ENCODE results near the gene TPRG1L. TPM values are rescaled to one million over a fixed set of nuclear protein-coding genes. Genes with fewer than 3 reads are reported as not detected.

Gene TPRG1L
- total and polyA plus RNA-seq, 2 experiments from 2014 or later: 6.2 to 20.3 TPM

GRCh38 chr1:3631320-3632260, 6.8 kb downstream of the TPRG1L start:
- DNase-seq (ENCODE audit: low spot score): no peak
- Mint-ChIP-seq H3K9me3 (no peaks in the 10 kb centered on the region), H3K27ac (peak overlapping the region; percentile 44; the same call in 1 of the 2 replicates), H3K27me3 (ENCODE audit: insufficient read depth, low read depth, poor library complexity) (peaks cover 7% of the 10 kb centered on the region), H3K4me3 (no peak overlapping the region; the same call in 2 of the 3 replicates), H3K36me3 (ENCODE audit: low read depth) (peaks cover 51% of the 10 kb centered on the region), H3K4me1 (peaks cover 3% of the 10 kb centered on the region)
- Histone ChIP-seq H3F3A (replicated peaks; ENCODE audit: low read depth) (no peaks in the 10 kb centered on the region; the same call in 1 of the 2 replicates), H3K4me2 (no peak overlapping the region), H3K79me2 (replicated peaks; ENCODE audit: insufficient read depth) (no peaks in the 10 kb centered on the region), H3K4me1 (ENCODE audit: insufficient read depth) (no peaks in the 10 kb centered on the region), H3K27ac (ENCODE audit: low read depth) (0 out of 2 replicates have a peak overlapping the region, but pooled peaks have one; percentile 50), H3K9me2 (ENCODE audit: insufficient read depth) (no peaks in the 10 kb centered on the region), H4K20me1 (replicated peaks; ENCODE audit: insufficient read depth) (peaks cover 3% of the 10 kb centered on the region; the same call in 1 of the 2 replicates), H3K36me3 (ENCODE audit: insufficient read depth) (peaks cover 7% of the 10 kb centered on the region; the same call in 1 of the 2 replicates), H3K4me3 (no peak overlapping the region), H3K27me3 (ENCODE audit: insufficient read depth) (no peaks in the 10 kb centered on the region), H2AFZ (no peak overlapping the region)
- TF ChIP-seq REST (IDR thresholded peaks at IDR 0.05; ENCODE audit: unreplicated experiment) (no peak), ZNF114 (CRISPR knock-in tag; IDR thresholded peaks at IDR 0.05) (no peak), ZNF331 (CRISPR knock-in tag; IDR thresholded peaks at IDR 0.05; ENCODE audit: low read depth) (no peak), EZH2phosphoT487 (IDR thresholded peaks at IDR 0.05; ENCODE audit: unreplicated experiment) (no peak), CTCF (conservative IDR thresholded peaks at IDR 0.05; ENCODE audit: low read depth in 2 of 2) (no peak)
- TF ChIP-seq, protein P1, sequence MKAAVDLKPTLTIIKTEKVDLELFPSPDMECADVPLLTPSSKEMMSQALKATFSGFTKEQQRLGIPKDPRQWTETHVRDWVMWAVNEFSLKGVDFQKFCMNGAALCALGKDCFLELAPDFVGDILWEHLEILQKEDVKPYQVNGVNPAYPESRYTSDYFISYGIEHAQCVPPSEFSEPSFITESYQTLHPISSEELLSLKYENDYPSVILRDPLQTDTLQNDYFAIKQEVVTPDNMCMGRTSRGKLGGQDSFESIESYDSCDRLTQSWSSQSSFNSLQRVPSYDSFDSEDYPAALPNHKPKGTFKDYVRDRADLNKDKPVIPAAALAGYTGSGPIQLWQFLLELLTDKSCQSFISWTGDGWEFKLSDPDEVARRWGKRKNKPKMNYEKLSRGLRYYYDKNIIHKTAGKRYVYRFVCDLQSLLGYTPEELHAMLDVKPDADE (IDR thresholded peaks at IDR 0.05): no peak
- TF ChIP-seq, protein P2, sequence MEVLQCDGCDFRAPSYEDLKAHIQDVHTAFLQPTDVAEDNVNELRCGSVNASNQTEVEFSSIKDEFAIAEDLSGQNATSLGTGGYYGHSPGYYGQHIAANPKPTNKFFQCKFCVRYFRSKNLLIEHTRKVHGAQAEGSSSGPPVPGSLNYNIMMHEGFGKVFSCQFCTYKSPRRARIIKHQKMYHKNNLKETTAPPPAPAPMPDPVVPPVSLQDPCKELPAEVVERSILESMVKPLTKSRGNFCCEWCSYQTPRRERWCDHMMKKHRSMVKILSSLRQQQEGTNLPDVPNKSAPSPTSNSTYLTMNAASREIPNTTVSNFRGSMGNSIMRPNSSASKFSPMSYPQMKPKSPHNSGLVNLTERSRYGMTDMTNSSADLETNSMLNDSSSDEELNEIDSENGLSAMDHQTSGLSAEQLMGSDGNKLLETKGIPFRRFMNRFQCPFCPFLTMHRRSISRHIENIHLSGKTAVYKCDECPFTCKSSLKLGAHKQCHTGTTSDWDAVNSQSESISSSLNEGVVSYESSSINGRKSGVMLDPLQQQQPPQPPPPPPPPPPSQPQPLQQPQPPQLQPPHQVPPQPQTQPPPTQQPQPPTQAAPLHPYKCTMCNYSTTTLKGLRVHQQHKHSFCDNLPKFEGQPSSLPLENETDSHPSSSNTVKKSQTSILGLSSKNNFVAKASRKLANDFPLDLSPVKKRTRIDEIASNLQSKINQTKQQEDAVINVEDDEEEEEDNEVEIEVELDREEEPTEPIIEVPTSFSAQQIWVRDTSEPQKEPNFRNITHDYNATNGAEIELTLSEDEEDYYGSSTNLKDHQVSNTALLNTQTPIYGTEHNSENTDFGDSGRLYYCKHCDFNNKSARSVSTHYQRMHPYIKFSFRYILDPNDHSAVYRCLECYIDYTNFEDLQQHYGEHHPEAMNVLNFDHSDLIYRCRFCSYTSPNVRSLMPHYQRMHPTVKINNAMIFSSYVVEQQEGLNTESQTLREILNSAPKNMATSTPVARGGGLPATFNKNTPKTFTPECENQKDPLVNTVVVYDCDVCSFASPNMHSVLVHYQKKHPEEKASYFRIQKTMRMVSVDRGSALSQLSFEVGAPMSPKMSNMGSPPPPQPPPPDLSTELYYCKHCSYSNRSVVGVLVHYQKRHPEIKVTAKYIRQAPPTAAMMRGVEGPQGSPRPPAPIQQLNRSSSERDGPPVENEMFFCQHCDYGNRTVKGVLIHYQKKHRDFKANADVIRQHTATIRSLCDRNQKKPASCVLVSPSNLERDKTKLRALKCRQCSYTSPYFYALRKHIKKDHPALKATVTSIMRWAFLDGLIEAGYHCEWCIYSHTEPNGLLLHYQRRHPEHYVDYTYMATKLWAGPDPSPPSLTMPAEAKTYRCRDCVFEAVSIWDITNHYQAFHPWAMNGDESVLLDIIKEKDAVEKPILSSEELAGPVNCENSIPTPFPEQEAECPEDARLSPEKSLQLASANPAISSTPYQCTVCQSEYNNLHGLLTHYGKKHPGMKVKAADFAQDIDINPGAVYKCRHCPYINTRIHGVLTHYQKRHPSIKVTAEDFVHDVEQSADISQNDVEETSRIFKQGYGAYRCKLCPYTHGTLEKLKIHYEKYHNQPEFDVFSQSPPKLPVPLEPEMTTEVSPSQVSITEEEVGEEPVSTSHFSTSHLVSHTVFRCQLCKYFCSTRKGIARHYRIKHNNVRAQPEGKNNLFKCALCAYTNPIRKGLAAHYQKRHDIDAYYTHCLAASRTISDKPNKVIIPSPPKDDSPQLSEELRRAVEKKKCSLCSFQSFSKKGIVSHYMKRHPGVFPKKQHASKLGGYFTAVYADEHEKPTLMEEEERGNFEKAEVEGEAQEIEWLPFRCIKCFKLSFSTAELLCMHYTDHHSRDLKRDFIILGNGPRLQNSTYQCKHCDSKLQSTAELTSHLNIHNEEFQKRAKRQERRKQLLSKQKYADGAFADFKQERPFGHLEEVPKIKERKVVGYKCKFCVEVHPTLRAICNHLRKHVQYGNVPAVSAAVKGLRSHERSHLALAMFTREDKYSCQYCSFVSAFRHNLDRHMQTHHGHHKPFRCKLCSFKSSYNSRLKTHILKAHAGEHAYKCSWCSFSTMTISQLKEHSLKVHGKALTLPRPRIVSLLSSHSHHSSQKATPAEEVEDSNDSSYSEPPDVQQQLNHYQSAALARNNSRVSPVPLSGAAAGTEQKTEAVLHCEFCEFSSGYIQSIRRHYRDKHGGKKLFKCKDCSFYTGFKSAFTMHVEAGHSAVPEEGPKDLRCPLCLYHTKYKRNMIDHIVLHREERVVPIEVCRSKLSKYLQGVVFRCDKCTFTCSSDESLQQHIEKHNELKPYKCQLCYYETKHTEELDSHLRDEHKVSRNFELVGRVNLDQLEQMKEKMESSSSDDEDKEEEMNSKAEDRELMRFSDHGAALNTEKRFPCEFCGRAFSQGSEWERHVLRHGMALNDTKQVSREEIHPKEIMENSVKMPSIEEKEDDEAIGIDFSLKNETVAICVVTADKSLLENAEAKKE (CRISPR knock-in tag; IDR thresholded peaks at IDR 0.05): no peak
- peak; percentile 86 for ATAC-seq
